Medulla oblongata (tissue), 1 donor: ENCODE measurements around the gene KRTAP4-3.
"Not testable (repeated sequence)": the region's sequence is repeated elsewhere in the genome, so short reads cannot be mapped to it uniquely, and the experiment has no call there.

Source experiments
- DNase-seq: peaks from one replicate; pipeline ENCODE4 v3.0.0-alpha.2; 2015; ENCODE audit errors: extremely low spot score

The KRTAP4-3 gene

DNA sequence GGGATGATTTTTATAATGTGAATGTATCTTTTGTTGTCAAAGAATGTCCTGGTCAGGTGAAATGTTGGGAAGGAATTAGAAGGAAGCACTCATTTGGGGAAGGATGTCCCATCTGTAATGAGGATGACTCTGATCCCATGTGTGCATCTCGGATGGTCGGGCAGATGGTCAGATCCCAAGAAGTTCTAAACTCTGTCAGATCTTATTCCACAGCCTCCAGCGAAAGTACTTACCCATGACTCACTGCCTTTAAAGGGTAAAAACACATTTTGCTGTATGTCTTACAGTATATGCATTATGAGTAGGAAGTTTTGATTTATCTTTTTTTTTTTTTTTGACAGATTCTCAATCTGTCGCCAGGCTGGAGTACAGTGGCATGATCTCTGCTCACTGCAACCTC is 49.3 kb downstream of the KRTAP4-3 start:
- no peak for DNase-seq

DNA sequence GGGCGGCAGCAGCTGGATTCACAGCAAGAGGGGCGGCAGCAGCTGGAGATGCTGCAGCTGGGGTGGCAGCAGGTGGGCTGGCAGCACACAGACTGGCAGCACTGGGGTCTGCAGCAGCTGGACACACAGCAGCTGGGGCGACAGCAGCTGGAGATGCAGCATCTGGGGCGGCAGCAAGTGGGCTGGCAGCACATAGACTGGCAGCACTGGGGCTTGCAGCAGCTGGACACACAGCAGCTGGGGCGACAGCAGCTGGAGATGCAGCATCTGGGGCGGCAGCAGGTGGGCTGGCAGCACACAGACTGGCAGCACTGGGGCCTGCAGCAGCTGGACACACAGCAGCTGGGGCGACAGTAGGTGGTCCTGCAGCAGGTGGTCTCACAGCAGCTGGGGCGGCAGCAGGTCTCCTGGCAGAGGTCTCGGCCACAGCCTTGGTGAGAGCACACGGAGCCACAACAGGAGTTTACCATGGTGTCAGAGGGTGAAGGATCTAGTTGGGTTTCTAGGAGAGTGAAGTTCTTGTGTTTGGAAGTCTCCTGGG is 50.1 kb downstream of the KRTAP4-3 start, which contains the start of gene KRTAP4-11:
Gene KRTAP4-11, minus strand, starts transcription at position 528 of the 541 bp plus-strand sequence. Its CDS starts 58 bp downstream, at position 470.
- DNase-seq = not testable (repeated sequence)
